Adrenal gland (tissue), 12 donors: ENCODE measurements around the gene KCNJ1. TPM values are rescaled to one million over a fixed set of nuclear protein-coding genes. Genes with fewer than 3 reads are reported as not detected.

ENCODE experiments used
- DNase-seq, 7 donors: peaks; one replicate each; pipeline ENCODE4 v3.0.0-alpha.2; 2019 to 2020
- H3K27ac ChIP-seq, 5 donors: fragments of 200-600 bp; sonication (generic) in 4 of 5; 1 replicate in 3 of 5; 2 replicates in 2 of 5; pipeline versions ENCODE4 v1.5.1 to v1.8.0; 2016 to 2020; ENCODE audit warnings: mild to moderate bottlenecking in 1 of 5
- H3K27me3 ChIP-seq: fragments of 200-600 bp; 2 replicates; pipeline ENCODE4 v1.8.0; 2021
- H3K36me3 ChIP-seq, 2 donors: fragments of 200-600 bp; replicated peaks in 1 of 2; 1 replicate in 1 of 2; 2 replicates in 1 of 2; pipeline versions ENCODE4 v1.5.1 to v1.8.0; 2018 to 2022
- H3K4me1 ChIP-seq, 2 donors: fragments of 200-600 bp; replicated peaks in 1 of 2; 1 replicate in 1 of 2; 2 replicates in 1 of 2; pipeline versions ENCODE4 v1.5.1 to v1.8.0; 2018 to 2021
- H3K4me3 ChIP-seq, 4 donors: fragments of 200-600 bp; sonication (generic) in 3 of 4; one replicate each; pipeline ENCODE4 v1.5.1; 2016 to 2018
- H3K9me3 ChIP-seq, 3 donors: fragments of 200-600 bp; sonication (generic) in 1 of 3; replicated peaks in 1 of 3; 1 replicate in 2 of 3; 2 replicates in 1 of 3; pipeline versions ENCODE4 v1.5.1 to v1.8.0; 2016 to 2021
- CTCF ChIP-seq, 6 experiments: fragments of 450-650 bp in 4 of 6; fragments of 200-600 bp in 2 of 6; sonication (generic) in 1 of 6; IDR thresholded peaks; 1 replicate in 5 of 6; 2 replicates in 1 of 6; pipeline versions ENCODE4 v1.5.1 to v1.8.0; 2016 to 2021; ENCODE audit warnings: antibody characterized with exemption in 6 of 6, mild to moderate bottlenecking in 2 of 6, moderate library complexity in 1 of 6
- POLR2A ChIP-seq, 2 donors: fragments of 450-650 bp; IDR thresholded peaks; one replicate each; pipeline ENCODE4 v1.6.1; 2017; ENCODE audit warnings: antibody characterized with exemption in 2 of 2, mild to moderate bottlenecking in 2 of 2, moderate library complexity in 1 of 2
- WGBS, 4 donors: extraction: QIAGEN DNeasy Blood & Tissue Kit in 2 of 4; methylation state at CpG; one replicate each; pipeline versions ENCODE4 v1.1.5 to v1.1.7; 2013 to 2017; 5-methylcytosine and 5-hydroxymethylcytosine counted together
- intact Hi-C, 2 donors: fragments of 100-400 bp; cut with DNase I; formaldehyde crosslinking; loops; one replicate each; pipeline versions ENCODE4 v1.14.1 to v1.15.0; 2022 to 2023
- polyA plus RNA-seq, 3 donors: library from polyadenylated mRNA; stranded (reverse); fragments of 200-250 nt in 2 of 3; fragments of 350-450 nt in 1 of 3; fragmentation: Illumina TruSeq in 1 of 3; extraction: RNeasy Lipid Tissue Mini Kit (QIAGEN cat#74804) in 1 of 3; gene quantifications; one replicate each; pipeline ENCODE4 v1.2.3, GENCODE V29; 2013 to 2014
- total RNA-seq, 9 donors: library from RNA; depleted of rRNA in 4 of 9; stranded (reverse); fragments of >200 nt in 4 of 9; fragments of 120-200 nt in 1 of 9; fragmentation: NEBNext Ultra II Directional in 1 of 9; extraction: Animal tissue kit (Norgen Biotek cat#: 25700) in 1 of 9; gene quantifications; one replicate each; pipeline versions ENCODE4 v1.1.0 to v1.2.4, GENCODE V29; 2013 to 2023
- donor health status: healthy with polysubstance abuse.
- donor health status: Bipolar disorder and iron deficiency.
- donor health status: DM: yes; HTN: yes; CAD: no.
- donor health status: DM: no; HTN: no; CAD: no.
- donor health status: DM: no; HTN: no; CAD: no.
- donor health status: DM: yes; HTN: yes; CAD: no.

The KCNJ1 gene
- total and polyA plus RNA-seq, 12 donors = 0.06 to 0.17 (median 0.16) TPM; not detected in 9

- H3K4me3 ChIP-seq = no peak overlapping the region
- peaks cover 0 to under 1% of the 10 kb centered on the region in 2 donors for H3K4me1 ChIP-seq
- H3K27ac ChIP-seq = no peak overlapping the region
- no peaks in the 10 kb centered on the region for H3K27me3 ChIP-seq
- H3K9me3 ChIP-seq = no peaks in the 10 kb centered on the region
- DNase-seq = peak; percentile 58 to 86 (median 76)
- no peaks in the 10 kb centered on the region for H3K36me3 ChIP-seq
- TF ChIP-seq POLR2A (IDR thresholded peaks at IDR 0.05) (no peak), CTCF (IDR thresholded peaks at IDR 0.05) (peak; percentile 81 to 94 (median 92))
- 28 to 30% (median 29%) methylated on average over 12 of the region's 12 CpGs for WGBS, 4 donors
- intact Hi-C loops = loop anchor here (2.0 to 10.0 kb wide), 3 partner anchors 72 to 440 kb away; no protein-coding TSS in a partner anchor
Observed at GRCh38 chr11:128884703-128885338, 17.7 kb upstream of the KCNJ1 start.

- 29 to 38% (median 35%) methylated on average over 4 of the region's 4 CpGs for WGBS, 4 donors
- Histone ChIP-seq H3K27me3 (no peaks in the 10 kb centered on the region), H3K4me1 (no peaks in the 10 kb centered on the region), H3K36me3 (no peaks in the 10 kb centered on the region), H3K27ac (no peak overlapping the region), H3K9me3 (no peaks in the 10 kb centered on the region), H3K4me3 (no peak overlapping the region)
- no peak for TF ChIP-seq POLR2A (IDR thresholded peaks at IDR 0.05)
- TF ChIP-seq CTCF (IDR thresholded peaks at IDR 0.05) = no peak
- no peak for DNase-seq
- intact Hi-C loops = loop anchor here (2.0 to 10.0 kb wide), 3 partner anchors 73 to 441 kb away; no protein-coding TSS in a partner anchor
Observed at GRCh38 chr11:128884054-128884453, 17.0 kb upstream of the KCNJ1 start.

- no peak overlapping the region for H3K27ac ChIP-seq
- WGBS, 4 donors = 67 to 80% (median 74%) methylated on average over 5 of the region's 5 CpGs
- H3K36me3 ChIP-seq = no peaks in the 10 kb centered on the region
- TF ChIP-seq POLR2A (IDR thresholded peaks at IDR 0.05) = no peak
- TF ChIP-seq CTCF (IDR thresholded peaks at IDR 0.05) = no peak
- no peak overlapping the region for H3K4me3 ChIP-seq
- H3K27me3 ChIP-seq = no peaks in the 10 kb centered on the region
- intact Hi-C loops = loop anchor here (5.0 to 10.0 kb wide), 2 partner anchors 75 to 442 kb away; no protein-coding TSS in a partner anchor
- H3K9me3 ChIP-seq = no peaks in the 10 kb centered on the region
- DNase-seq = no peak
- no peaks in the 10 kb centered on the region for H3K4me1 ChIP-seq
Observed at GRCh38 chr11:128882451-128882850, 15.4 kb upstream of the KCNJ1 start.

- WGBS, 4 donors = 80 to 88% (median 84%) methylated on average over 8 of the region's 8 CpGs
- intact Hi-C loops = loop anchor here (5.0 to 10.0 kb wide), 2 partner anchors 76 to 444 kb away; no protein-coding TSS in a partner anchor
Observed at GRCh38 chr11:128881221-128881620, 14.1 kb upstream of the KCNJ1 start.

More at GRCh38 chr11:128881221-128881620, 14.1 kb upstream of the KCNJ1 start:
- H3K27me3 ChIP-seq = no peaks in the 10 kb centered on the region
- TF ChIP-seq CTCF (IDR thresholded peaks at IDR 0.05) = no peak
- TF ChIP-seq POLR2A (IDR thresholded peaks at IDR 0.05) = no peak
- H3K27ac ChIP-seq = no peak overlapping the region
- H3K36me3 ChIP-seq = no peaks in the 10 kb centered on the region
- no peaks in the 10 kb centered on the region for H3K9me3 ChIP-seq
- no peak for DNase-seq
- no peak overlapping the region for H3K4me3 ChIP-seq
- no peaks in the 10 kb centered on the region for H3K4me1 ChIP-seq
